ENCODE measurements around the gene STRADA. TPM values are rescaled to one million over a fixed set of nuclear protein-coding genes. Genes with fewer than 3 reads are reported as not detected.

The STRADA gene
- polyA plus RNA-seq, 1 experiment, result 28.0 TPM

- no peak for DNase-seq (ENCODE audit: low read depth, low spot score)
- POLR2A ChIA-PET, result interaction anchor here (1.1 kb wide), 1 partner anchor 76 kb away, joined by 4 read pairs; the partner anchor contains the start of gene MAP3K3
- CTCF ChIA-PET, result interaction anchor here (0.7 to 1.5 kb wide), 4 partner anchors 10 to 273 kb away, joined by 3 to 4 read pairs (median 4); no protein-coding TSS in a partner anchor
- Histone ChIP-seq H3K27ac (ENCODE audit: low read depth, low read length) (no peak overlapping the region), H3K4me3 (ENCODE audit: low read depth, low read length) (no peak overlapping the region), H3K9me3 (ENCODE audit: control insufficient read depth, insufficient read depth, low read length) (no peaks in the 10 kb centered on the region; the same call in 1 of the 2 replicates), H3K27me3 (ENCODE audit: control insufficient read depth, insufficient read depth, low read length) (no peaks in the 10 kb centered on the region)
- TF ChIP-seq CTCF (IDR thresholded peaks at IDR 0.05; ENCODE audit: low read depth, low read length), result peak; percentile 61
These were observed 44.0 kb downstream of the STRADA start for GRCh38 chr17:63697341-63698286.

DNA sequence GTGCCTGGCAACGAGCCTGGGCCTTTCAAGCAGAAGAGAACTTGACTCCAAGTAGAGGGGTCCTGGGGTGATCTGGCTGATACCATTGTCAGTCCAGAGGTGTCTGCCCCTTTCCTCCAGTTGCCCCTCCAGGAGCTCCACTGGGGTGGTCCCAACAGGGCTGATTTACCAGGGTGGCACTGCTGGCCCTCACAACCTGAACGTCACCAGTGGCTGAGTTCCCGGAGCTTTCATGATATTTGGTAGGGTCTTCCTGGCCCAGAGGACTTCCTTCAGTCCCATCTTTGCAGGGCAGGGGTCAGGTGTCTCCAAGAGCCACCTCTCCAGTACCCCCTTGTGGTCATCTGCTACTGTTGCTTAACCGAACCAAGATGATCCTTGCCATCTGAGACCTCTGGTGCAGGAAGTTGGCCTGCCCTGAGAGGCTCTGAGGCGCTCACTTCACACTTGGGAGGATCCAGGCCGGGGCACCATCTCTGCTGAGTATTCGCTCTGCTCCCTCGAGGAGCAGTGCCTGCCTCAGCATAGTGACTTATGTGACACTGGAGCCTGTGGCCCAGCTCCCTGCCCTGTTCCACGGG lies 45.1 kb downstream of the STRADA start:
- ChIA-PET CTCF (interaction anchor here (1.0 kb wide), 1 partner anchor 18 kb away, joined by 3 read pairs; no protein-coding TSS in a partner anchor), POLR2A (no interaction called here)
- Histone ChIP-seq H3K27ac (ENCODE audit: low read depth, low read length) (no peak overlapping the region), H3K9me3 (ENCODE audit: control insufficient read depth, insufficient read depth, low read length) (no peaks in the 10 kb centered on the region; the same call in 1 of the 2 replicates), H3K27me3 (ENCODE audit: control insufficient read depth, insufficient read depth, low read length) (no peaks in the 10 kb centered on the region), H3K4me3 (ENCODE audit: low read depth, low read length) (no peak overlapping the region)
- TF ChIP-seq CTCF (IDR thresholded peaks at IDR 0.05; ENCODE audit: low read depth, low read length), result peak; percentile 39; the same call in 1 of the 2 replicates
- DNase-seq (ENCODE audit: low read depth, low spot score), result no peak

- Histone ChIP-seq H3K9me3 (ENCODE audit: control insufficient read depth, insufficient read depth, low read length) (no peaks in the 10 kb centered on the region; the same call in 1 of the 2 replicates), H3K27ac (ENCODE audit: low read depth, low read length) (no peak overlapping the region), H3K27me3 (ENCODE audit: control insufficient read depth, insufficient read depth, low read length) (no peaks in the 10 kb centered on the region), H3K4me3 (ENCODE audit: low read depth, low read length) (no peak overlapping the region)
- no peak for DNase-seq (ENCODE audit: low read depth, low spot score)
- ChIA-PET CTCF (interaction anchor here (1.0 kb wide), 1 partner anchor 17 kb away, joined by 3 read pairs; no protein-coding TSS in a partner anchor), POLR2A (interaction anchor here (0.8 kb wide), 1 partner anchor 74 kb away, joined by 3 read pairs; the partner anchor contains the start of gene MAP3K3)
- TF ChIP-seq CTCF (IDR thresholded peaks at IDR 0.05; ENCODE audit: low read depth, low read length), result no peak
These were observed 45.7 kb downstream of the STRADA start for GRCh38 chr17:63695889-63696288.

GRCh38 chr17:63694950-63695773 lies 46.4 kb downstream of the STRADA start:
- Histone ChIP-seq H3K4me3 (ENCODE audit: low read depth, low read length) (no peak overlapping the region), H3K27me3 (ENCODE audit: control insufficient read depth, insufficient read depth, low read length) (no peaks in the 10 kb centered on the region), H3K27ac (ENCODE audit: low read depth, low read length) (no peak overlapping the region), H3K9me3 (ENCODE audit: control insufficient read depth, insufficient read depth, low read length) (no peaks in the 10 kb centered on the region)
- ChIA-PET POLR2A (interaction anchor here (0.5 to 0.8 kb wide), 4 partner anchors 32 to 79 kb away, joined by 3 to 6 read pairs (median 3); partner anchors contain the start of genes DDX42 and MAP3K3), CTCF (no interaction called here)
- TF ChIP-seq CTCF (IDR thresholded peaks at IDR 0.05; ENCODE audit: low read depth, low read length), result no peak
- DNase-seq (ENCODE audit: low read depth, low spot score), result no peak
